Head of caudate nucleus (tissue), 42 donors: ENCODE data around the gene PRM1.

Experiments
- DNase-seq, 42 donors: peaks; one replicate each; pipeline versions ENCODE4 v3.0.0 to v3.0.0-alpha.2; 2020 to 2021; ENCODE audit warnings: mixed read lengths in 7 of 42
- intact Hi-C: fragments of 100-400 bp; cut with DNase I; formaldehyde crosslinking; loops from one replicate; pipeline ENCODE4 v1.15.0; 2022

The PRM1 gene

DNA sequence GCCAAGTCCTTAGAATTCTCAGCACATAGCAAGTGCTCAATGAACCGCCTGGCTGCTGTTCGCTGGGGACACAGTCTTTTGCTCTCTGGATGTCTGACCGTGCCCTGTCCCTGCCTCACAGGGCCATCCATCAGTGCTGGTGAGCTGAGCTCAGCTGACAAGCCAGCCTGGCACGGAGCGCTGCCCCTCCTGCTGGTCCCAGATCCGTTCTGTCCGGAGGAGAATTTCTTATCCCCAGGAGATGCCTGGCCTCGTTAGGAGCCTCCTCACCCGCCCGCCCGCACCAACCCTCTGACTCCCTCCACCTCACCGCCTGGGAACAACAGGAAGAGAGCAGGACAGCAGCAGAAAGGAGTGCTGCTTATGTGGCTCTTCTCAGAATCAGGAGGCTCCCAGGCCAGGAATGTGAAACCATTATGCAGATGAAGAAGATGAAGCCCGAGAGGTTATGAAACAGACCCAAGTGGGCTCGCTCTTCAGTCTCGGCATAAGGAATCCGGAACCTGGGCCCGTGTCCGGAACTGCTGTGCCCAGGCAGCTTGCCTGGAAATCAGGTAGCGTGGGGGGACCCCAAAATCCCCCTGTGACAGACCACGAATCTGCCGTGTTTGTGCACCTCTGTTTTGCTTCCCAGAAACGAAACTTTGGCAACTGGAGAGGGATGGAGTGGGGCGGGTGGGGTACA is 35.3 kb upstream of the PRM1 start:
- DNase-seq, result no peak
- intact Hi-C loops, result no loop called here

DNA sequence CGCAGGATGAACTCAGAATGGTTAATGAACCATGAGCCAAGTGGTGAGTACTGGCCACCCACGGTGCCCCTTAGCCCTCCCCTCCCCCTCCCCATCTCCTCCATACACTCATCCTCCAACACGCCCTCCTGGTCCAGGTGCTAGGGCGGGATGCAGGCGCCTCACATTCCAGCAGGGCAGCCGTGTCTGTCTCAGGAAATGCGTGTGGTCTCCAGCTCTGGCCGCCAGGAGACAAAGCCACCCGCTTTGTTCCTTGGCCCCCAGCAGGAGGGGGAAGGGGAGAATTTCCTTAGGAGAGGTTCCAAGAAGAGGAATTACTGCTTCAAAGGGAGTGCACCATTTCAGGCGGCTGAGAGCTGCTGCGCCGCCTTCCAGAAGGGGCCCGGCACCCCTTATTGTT is 34.4 kb upstream of the PRM1 start:
- intact Hi-C loops, result no loop called here
- DNase-seq, result no peak

DNA sequence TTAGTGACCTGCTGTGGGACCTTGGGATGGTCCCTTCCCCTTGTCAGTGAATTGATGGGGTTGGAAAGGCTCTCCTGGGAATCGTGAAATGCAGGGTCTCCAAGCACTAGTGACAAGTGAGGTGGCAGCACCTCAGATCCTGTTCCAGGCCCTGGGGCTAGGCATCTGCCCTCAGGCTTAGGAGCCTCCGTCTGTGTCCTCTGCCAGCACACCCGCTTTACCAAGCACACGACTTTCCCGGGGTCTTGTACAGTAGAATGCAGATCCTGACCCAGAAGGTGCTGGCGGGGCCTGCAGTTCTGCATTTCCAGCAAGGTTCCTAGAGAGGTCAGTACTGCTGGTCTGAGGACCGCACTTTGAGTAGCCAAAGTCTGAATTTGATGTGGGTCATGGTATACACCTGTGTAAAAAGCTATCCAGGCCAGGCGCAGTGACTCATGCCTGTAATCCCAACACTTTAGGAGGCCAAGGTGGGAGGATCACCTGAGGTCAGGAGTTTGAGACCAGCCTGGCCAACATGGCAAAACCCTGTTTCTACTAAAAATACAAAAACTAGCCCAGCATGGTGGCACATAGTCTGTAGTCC is 33.3 kb upstream of the PRM1 start:
- intact Hi-C loops, result no loop called here
- DNase-seq, result no peak

DNA sequence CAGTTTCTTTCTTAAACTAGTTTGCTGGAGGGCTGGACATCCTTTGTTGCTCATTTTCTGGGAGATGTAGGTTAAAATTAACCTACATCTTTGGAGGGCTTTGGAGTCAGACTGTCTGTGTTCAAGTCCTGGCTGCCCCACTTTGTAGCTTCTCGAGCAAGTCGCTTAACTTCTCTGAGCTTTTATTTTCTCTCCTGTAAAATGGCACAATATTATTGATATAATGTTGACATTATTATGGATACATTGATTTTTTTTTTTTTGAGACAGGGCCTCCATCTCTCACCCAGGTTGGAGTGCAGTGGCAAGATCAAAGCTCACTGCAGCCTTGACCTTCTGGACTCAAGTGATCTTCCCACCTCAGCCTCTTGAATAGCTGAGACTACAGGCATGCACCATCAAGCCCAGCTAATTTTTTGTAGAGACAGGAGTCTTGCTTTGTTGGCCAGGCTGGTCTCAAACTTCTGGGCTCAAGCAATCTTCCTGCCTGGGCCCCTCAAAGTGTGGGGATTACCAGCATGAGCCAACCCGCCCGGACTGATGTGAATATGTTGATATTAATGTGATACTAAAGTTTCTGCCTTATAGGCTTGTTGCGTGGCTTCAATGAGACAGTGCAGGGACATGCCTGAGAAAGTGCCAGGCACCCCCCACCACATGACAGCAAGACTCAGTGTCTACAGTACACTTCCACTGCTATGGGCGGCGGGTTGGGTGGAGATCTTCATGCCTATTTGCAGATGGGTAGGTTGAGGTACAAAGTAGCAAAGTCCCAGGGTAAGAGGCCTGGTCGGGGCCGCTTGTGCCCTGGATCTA is 32.6 kb upstream of the PRM1 start:
- no peak for DNase-seq
- intact Hi-C loops, result no loop called here

DNA sequence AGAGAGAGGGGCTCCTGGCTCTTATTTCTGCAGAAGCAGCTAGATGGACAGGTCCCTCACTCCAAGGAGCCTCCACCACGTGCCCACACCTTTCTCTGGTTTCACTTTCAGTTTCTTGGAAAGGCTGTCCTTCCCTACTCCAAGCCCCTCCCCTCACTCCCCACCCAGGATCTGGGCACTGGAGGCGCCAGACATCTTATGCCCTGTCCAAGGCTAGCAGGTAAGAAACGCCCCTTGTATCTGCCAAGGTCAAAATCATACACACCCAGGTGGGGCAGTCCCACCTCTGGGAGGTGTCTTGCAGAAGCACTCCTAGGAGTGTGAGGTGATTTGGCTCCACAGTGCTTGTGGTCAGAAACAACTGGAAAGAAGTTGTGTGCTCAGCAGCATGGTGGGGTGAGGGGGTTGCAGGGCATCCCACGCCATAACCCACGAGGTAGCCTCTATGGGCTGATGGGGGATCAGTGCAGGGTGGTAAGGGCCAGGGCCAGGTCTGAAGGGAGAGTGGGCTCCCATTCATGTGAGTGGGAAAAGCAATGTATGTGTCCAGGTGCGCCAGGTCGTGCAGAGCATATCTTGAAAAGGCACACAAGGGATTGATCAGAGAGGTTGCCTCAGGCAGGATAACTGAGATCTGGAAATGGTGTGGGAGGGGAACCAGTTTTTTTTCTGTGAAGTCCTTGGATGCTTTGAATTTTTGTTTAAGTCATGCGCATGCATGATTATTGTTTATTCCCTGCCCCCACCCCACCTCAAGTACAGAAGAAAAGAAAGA is 31.8 kb upstream of the PRM1 start:
- no peak for DNase-seq
- intact Hi-C loops, result no loop called here

DNA sequence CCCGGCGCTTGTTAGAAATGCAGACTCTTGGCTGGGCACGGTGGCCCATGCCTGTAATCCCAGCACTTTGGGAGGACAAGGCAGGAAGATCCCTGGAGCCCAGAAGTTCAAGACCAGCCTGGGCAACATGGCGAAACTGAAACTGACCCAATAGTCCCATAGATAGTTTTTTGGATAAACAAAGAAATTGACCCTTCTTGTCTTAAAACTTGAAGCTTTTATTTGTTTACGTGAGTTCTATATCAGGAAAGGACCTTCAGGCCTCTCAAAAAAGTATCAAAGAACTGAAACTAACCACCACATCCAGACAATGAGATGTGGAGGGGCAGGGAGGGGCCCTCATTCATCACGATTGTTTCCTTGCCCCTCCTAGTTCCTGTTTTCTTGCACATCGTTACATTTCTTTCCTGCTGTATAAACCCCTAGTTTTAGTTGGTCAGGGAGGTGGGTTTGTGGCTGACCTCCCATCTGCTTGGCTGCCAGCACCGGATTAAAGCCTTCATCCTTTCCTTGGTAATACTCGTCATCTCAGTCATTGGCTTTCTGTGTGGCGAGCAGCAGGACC is 29.9 kb upstream of the PRM1 start:
- no peak for DNase-seq

DNA sequence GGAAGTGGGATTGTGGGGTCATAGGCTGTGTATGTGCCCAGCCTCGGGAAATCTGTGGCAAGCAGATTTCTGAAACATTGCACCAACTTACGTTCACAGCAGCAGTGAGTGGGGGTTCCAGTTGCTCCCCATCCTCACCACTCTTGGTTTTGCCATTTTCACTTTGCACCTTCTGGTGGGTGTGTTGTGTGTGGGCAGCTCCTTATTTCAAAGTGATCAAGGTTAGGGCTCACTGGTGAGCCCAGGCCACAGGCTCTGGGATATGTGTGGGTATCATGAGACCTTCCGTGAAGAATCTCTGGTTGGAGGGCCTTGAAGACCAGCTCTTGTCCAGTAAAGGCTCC is 29.5 kb upstream of the PRM1 start:
- DNase-seq, result no peak
- intact Hi-C loops, result no loop called here

More for the DNA sequence above, 29.9 kb upstream of the PRM1 start:
- intact Hi-C loops, result no loop called here

DNA sequence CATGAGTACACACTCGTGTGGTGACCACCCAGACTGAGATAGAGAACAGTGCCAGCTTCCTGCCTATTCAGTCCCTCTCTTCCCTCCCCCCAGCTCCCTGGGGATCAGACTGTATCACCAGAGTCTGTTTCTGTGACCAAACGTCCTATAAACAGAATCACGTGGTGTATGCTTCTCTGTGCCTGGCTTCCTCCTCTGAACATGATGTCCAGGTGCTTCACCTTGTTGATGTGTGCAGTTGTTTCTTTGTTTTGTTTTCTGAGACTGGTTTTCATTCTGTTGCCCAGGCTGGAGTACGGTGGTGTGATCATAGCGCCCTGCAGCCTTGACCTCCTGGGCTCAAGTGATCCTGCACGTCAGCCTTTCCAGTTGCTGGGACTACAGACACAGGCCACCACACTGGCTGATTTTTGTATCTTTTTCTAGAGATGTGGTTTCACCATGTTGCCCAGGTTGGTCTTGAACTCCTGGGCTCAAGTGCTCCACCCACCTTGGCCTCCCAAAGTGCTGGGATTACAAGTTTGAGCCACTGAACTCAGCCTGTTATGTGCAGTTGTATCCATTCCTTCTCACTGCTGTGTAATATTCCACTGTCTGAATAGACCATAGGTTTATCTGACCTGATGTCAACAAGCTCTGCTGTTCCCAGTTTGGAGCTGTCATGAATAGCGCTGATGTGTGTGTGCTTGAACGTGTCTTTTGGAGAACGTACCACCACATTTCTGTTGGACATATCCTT is 28.9 kb upstream of the PRM1 start:
- DNase-seq, result no peak
- intact Hi-C loops, result no loop called here

DNA sequence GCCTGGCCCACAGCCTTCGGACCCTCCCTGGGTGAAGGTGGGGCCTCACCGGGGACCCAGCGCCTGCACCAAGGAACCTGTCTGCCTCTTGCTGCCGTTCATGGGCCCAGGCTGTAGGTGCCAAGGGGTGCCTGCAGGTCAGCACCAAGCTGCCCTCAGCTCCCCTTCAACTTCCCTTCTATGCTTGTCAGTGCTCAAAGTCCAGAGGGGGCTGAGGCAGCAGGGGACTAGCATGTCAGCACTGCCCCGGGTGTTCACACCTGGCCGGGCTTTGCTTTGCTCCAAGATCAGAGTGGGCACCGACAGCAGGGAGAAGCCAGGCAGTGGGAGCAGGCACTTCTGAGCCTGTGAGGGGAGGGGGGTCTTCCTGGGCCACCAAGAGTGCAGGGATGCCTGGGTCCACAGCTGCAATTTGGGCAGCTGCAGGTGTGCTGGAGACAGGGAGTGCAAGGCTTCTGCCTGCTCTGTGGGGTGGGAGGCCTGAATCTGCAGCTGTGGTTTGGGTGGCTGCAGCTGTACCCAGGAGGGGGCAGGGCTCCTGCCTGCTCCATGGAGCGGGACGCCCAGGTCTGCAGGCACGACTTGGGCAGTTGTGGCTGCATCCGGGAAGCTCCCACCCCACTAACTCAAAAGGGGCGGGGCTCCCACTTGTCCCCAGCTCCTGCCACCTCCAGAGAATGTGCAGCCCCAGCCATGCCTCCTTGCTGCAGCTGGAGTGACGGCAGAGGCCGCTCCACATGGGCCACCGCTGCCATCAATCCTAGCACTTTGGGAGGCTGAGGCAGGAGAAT is 27.6 kb upstream of the PRM1 start:
- intact Hi-C loops, result no loop called here

DNA sequence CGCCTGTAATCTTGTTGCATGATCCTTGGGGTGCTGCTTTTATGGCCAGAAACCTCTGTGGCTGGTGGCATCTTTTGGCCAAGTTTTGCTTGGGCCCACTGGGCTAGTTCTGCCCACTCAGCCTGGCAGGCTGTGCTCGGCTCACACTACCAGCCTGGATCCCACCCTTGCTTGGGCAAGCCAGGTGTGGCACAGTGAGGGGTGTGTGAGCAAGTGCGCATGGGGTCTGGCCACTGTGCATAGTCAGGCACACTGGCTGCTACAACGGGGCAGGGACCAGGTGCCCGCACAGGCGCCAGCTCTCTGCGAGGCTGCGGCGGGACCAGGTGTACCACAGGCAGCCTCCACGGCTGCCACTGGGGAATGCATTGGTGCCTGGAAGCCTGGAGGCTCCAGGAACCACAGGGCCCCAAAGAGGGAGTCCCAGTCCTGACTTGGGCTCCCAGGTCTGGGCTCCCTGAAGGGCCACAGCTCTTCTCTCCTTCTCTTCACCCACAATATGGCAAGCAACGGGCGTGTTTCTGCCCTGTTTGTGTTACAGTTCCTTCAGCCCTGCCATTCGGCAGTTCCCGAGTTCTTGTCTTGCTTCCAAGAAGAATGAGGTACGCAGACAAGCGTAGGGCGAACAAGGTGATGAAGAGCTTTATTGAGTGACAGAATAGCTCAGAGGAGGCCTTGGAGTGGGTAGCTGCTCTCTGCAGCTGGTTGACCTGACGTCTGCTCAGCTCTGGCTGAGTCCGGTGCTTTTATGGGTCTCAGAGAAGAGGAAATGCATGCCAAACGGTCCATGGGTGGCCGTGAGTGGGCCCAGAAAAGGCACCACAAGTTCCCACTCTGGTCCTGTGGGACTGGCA is 26.7 kb upstream of the PRM1 start:
- intact Hi-C loops, result no loop called here
- DNase-seq, result no peak

More for the DNA sequence above, 27.6 kb upstream of the PRM1 start:
- DNase-seq, result peak in 1 of 42 donors; percentile 13

DNA sequence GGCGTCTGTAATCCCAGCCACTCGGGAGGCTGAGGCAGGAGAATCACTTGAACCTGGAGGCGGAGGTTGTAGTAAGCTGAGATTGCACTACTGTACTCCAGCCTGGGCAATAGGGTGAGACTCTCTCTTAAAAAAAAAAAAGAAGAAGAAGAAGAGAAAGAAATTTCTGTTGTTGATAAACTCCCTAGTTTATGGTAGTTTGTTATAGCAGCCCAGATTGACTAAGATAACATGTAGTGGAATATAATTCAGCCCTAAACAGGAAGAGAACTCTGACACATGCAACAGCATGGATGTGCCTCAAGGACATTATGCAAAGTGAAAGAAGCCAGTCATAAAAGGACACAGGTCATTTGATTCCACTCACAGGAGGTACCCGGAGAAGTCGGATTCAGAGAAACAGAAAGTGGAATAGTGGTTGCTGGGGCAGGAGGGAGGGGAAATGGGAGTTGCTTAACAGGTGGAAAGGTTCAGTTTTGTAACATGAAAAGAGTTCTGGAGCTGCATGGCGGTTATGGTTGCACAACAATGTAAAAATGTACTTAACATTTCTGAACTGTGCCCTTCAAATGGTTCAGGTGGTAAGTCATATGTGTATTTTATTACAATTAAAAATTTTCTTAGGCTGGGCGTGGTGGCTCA is 26.0 kb upstream of the PRM1 start:
- intact Hi-C loops, result no loop called here
- DNase-seq, result no peak

DNA sequence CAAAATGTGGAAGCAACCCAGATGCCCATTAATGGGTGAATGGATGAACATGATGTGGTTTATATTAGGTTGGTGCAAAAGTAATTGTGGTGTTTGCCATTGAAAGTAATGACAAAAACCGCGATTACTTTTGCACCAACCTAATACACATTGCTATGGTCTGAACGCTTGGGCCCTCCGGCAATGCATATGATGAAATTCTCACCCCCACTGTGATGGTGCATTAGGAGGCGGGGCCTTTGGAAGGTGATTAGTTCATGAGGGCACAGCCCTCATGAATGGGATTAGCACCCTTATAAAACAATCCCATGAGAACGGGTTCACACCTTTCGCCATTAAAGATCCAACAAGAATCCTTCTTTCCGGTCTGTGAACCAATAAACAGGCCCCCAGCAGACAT is 25.3 kb upstream of the PRM1 start:
- intact Hi-C loops, result no loop called here
- DNase-seq, result no peak

DNA sequence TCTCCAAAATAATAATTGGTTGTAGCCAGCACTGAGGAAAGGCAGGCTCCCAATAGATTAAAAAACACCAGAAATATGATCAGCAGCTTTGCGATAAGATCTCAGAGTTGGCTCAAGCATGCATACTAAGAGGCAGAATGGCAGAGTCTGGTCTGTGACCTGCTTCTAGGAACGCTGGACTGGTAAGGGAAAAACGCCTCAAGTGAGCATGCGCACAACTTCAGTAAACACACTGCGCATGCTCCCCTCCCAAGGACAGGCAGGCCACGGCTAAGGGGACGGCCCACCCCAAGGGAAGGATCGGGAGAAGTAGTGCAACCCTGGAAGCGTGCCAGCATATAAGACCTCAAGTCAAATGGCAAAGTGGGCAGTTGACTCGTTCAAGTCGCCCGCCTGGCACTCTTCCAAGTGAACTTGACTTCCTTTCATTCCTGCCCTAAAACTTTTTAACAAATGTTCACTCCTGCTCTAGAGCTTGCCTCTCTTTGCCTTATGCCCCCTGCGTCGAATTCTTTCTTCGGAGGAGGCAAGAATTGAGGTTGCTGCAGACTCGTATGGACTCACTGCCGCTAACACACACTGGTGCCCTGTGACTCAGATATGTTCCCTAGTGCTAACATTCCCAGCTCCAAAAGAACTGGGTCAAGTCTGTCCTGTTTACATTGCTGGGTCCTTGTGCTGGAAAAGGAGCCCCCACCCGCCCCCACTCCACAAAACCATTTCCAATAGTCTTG is 22.4 kb upstream of the PRM1 start:
- intact Hi-C loops, result no loop called here
- DNase-seq, result no peak

DNA sequence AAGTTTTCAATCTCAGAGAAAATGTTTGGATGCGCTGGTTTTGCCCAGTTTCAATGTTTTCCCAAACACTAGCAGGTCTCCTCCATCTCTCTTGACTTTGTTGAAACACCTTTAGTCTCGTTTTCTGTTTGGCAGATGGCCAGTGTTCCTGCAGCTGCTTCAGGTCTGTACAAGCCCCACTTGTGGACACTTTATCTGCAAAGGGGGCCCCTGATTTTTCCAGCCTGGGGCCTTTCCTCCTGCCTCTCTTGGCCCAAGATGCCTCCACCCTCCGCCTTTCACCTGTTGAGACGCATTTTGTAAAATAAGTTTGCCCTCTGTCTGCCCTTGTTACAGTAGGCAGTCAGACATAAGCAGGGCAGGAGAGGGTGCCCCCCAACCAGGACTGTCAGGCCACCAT is 21.8 kb upstream of the PRM1 start:
- intact Hi-C loops, result no loop called here
- DNase-seq, result no peak

DNA sequence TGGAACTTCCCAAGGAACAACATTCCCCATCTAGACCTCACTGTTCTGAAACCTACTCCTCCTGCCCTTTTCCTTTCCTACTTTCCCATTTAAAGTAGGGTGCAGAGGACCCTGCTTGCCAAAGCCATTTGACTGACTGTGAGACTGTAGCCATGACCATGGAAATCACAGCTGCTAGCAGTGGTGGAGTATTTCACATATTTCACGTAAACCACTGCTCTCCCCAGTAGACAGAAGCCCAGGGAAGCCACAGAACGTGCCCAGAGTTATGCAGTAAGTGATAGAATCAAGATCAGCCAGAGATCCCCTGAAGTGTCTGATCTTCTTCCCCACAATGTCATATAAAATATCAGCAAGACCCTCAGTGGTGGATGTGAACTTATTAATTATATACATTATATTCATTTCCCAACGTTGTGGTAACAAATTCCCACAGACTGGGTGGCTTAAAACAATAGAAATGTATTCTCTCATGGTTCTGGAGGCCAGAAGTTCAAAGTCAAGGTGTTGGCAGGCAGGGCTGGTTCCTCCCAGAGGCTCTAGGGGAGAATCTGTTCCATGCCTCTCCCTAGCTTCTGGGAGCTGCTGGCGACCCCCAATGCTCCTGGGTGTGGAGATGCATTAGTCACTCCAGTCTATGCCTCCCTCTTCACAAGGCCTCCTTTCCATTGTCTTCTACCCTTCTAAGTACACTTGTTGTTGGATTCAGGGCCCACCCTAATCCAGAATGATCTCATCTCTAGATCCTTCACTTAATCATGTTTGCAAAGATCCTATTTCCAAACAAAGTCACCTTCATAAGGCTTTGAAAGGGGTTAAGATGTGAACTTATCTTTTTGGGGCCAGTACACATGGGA is 20.7 kb upstream of the PRM1 start:
- DNase-seq, result no peak

More for the DNA sequence above, 20.7 kb upstream of the PRM1 start:
- intact Hi-C loops, result no loop called here
